Suprapubic skin (tissue), 4 donors: ENCODE measurements around the gene ATP1B1. TPM values are rescaled to one million over a fixed set of nuclear protein-coding genes. Genes with fewer than 3 reads are reported as not detected.
"Not testable (repeated sequence)": the region's sequence is repeated elsewhere in the genome, so short reads cannot be mapped to it uniquely, and the experiment has no call there.

Experiments
- DNase-seq, 2 donors: peaks; one replicate each; pipeline ENCODE4 v3.0.0-alpha.2; 2019; ENCODE audit warnings: low spot score in 2 of 2
- H3K27ac ChIP-seq: fragments of 200-600 bp; sonication (generic); one replicate; pipeline ENCODE4 v1.5.1; 2019
- H3K27me3 ChIP-seq: fragments of 200-600 bp; sonication (generic); one replicate; pipeline ENCODE4 v1.5.1; 2019
- H3K36me3 ChIP-seq: fragments of 200-600 bp; sonication (generic); one replicate; pipeline ENCODE4 v1.5.1; 2019
- H3K4me1 ChIP-seq: fragments of 200-600 bp; sonication (generic); one replicate; pipeline ENCODE4 v1.5.1; 2019
- H3K4me3 ChIP-seq: fragments of 200-600 bp; sonication (generic); one replicate; pipeline ENCODE4 v1.5.1; 2019; ENCODE audit warnings: mild to moderate bottlenecking
- H3K9me3 ChIP-seq: fragments of 200-600 bp; sonication (generic); one replicate; pipeline ENCODE4 v1.5.1; 2019
- EP300 ChIP-seq: sonication (generic); formaldehyde crosslinking; IDR thresholded peaks from one replicate; pipeline ENCODE4 v1.6.1; 2017; ENCODE audit warnings: antibody characterized with exemption
- POLR2A ChIP-seq, 2 donors: fragments of 450-650 bp; IDR thresholded peaks; one replicate each; pipeline ENCODE4 v1.6.1; 2017; ENCODE audit warnings: antibody characterized with exemption in 2 of 2, mild to moderate bottlenecking in 2 of 2, moderate library complexity in 2 of 2
- POLR2AphosphoS5 ChIP-seq, 3 donors: sonication (generic); formaldehyde crosslinking; IDR thresholded peaks; one replicate each; pipeline ENCODE4 v1.6.1; 2017; ENCODE audit warnings: antibody characterized with exemption in 3 of 3
- WGBS: methylation state at CpG from one replicate; pipeline ENCODE4 v1.1.5; 2018; 5-methylcytosine and 5-hydroxymethylcytosine counted together
- total RNA-seq, 4 donors: library from RNA; depleted of rRNA; stranded (reverse); fragments of >200 nt; gene quantifications; one replicate each; pipeline ENCODE4 v1.1.0, GENCODE V29; 2016
- TF ChIP-seq, protein P1 (sequence below), 2 donors: fragments of 200-600 bp in 1 of 2; fragments of 450-650 bp in 1 of 2; sonication (generic) in 1 of 2; IDR thresholded peaks; one replicate each; pipeline ENCODE4 v1.5.1; 2016 to 2019; ENCODE audit warnings: antibody characterized with exemption in 2 of 2, mild to moderate bottlenecking in 1 of 2, moderate library complexity in 1 of 2

The ATP1B1 gene
- total RNA-seq, 4 donors from 2014 or later = 63.3 to 150 (median 108) TPM

DNA sequence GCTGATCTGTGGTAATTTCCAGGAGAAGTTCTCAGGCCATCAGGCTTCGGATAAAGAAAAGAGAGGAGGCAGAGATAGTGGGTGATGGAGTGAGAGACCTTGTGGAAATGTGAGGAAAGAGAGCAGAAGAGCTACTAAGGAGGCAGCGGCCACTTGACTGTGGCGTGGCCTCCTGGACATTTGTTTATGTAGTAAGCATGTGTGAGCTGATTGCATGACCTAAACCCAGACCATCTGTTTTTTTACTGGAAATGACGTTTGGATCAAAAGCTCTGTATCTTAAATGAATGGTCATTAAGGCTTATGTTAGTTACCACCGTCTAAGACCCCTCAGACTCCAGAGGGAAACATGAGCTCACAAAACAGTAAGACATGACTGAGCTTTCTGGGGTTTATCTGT is 13.6 kb downstream of the ATP1B1 start:
- Histone ChIP-seq H3K9me3 (no peaks in the 10 kb centered on the region), H3K27me3 (no peaks in the 10 kb centered on the region), H3K4me1 (peaks cover 31% of the 10 kb centered on the region), H3K4me3 (no peak overlapping the region), H3K27ac (no peak overlapping the region), H3K36me3 (no peaks in the 10 kb centered on the region)
- TF ChIP-seq POLR2A (IDR thresholded peaks at IDR 0.05) = no peak
- TF ChIP-seq POLR2AphosphoS5 (IDR thresholded peaks at IDR 0.05) = no peak
- TF ChIP-seq, protein P1, sequence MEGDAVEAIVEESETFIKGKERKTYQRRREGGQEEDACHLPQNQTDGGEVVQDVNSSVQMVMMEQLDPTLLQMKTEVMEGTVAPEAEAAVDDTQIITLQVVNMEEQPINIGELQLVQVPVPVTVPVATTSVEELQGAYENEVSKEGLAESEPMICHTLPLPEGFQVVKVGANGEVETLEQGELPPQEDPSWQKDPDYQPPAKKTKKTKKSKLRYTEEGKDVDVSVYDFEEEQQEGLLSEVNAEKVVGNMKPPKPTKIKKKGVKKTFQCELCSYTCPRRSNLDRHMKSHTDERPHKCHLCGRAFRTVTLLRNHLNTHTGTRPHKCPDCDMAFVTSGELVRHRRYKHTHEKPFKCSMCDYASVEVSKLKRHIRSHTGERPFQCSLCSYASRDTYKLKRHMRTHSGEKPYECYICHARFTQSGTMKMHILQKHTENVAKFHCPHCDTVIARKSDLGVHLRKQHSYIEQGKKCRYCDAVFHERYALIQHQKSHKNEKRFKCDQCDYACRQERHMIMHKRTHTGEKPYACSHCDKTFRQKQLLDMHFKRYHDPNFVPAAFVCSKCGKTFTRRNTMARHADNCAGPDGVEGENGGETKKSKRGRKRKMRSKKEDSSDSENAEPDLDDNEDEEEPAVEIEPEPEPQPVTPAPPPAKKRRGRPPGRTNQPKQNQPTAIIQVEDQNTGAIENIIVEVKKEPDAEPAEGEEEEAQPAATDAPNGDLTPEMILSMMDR (IDR thresholded peaks at IDR 0.05) = no peak
- TF ChIP-seq EP300 = no peak
- WGBS = 90% methylated on average over 5 of the region's 5 CpGs
- no peak for DNase-seq

DNA sequence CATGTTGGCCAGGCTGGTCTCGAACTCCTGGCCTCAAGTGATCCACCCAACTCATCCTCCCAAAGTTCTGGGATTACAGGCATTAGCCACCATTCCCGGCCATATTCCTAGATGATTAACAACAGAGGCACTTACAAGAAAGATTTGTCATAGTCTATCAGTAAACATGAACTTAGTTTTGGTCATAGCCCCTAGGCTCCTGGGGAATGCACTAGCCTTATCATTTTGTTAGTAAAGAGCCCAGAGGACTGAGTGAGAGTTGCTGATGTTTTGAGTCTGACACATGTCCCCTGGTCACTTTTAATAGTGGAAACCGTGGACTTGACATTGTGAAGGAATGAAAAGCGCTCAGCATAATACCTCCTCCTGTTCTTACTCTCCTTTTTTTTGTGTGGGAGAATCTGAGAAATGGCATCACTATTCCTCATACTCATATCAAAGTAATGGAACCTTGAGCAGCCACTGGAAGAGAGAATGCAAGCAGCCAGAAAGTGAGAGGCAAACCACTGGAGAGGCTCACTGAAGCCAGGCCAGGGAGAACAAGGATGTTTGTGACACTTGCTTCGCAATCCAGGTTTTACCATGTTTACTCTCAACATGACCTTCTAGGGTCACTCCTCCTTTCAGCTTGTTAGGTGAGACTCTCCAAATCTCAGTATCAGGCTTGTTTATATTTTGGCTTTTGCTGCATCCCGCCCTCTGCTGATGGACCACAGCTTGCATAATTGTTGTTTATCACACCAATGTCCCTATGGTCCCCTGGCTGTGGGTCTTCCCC is 14.8 kb downstream of the ATP1B1 start:
- Histone ChIP-seq H3K36me3 (no peaks in the 10 kb centered on the region), H3K27ac (no peak overlapping the region), H3K27me3 (no peaks in the 10 kb centered on the region), H3K4me3 (no peak overlapping the region), H3K9me3 (no peaks in the 10 kb centered on the region), H3K4me1 (peaks cover 19% of the 10 kb centered on the region)
- no peak for DNase-seq
- TF ChIP-seq, protein P1 (IDR thresholded peaks at IDR 0.05) = no peak
- TF ChIP-seq EP300 (no peak), POLR2A (IDR thresholded peaks at IDR 0.05) (no peak), POLR2AphosphoS5 (IDR thresholded peaks at IDR 0.05) (no peak)
- 96% methylated on average over 6 of the region's 6 CpGs for WGBS

DNA sequence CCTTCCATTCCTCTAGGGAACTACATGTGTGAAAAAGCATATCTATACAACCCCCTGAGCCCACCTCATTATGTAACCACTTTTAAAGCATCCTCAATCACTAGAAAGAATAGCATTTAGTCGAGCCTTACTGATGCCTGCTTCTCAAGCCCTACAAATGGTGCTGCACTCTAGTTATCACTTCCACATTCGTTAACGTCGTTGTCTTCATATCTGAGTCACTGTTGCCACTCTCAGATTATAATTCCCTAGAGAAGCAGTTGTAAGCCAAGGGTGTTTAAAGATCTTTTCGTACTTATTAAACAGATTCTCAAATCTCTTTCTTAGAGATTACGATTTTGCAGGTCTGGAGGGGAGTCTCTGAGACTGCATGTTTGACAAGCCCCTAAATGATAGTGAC is 16.5 kb downstream of the ATP1B1 start:
- DNase-seq = no peak
- Histone ChIP-seq H3K27ac (no peak overlapping the region), H3K9me3 (no peaks in the 10 kb centered on the region), H3K4me1 (peaks cover 9% of the 10 kb centered on the region), H3K36me3 (peaks cover 3% of the 10 kb centered on the region), H3K4me3 (no peak overlapping the region), H3K27me3 (no peaks in the 10 kb centered on the region)
- TF ChIP-seq POLR2A (IDR thresholded peaks at IDR 0.05) (no peak), EP300 (no peak), POLR2AphosphoS5 (IDR thresholded peaks at IDR 0.05) (no peak)
- TF ChIP-seq, protein P1 (IDR thresholded peaks at IDR 0.05) = no peak
- 76% methylated on average over 6 of the region's 6 CpGs for WGBS

DNA sequence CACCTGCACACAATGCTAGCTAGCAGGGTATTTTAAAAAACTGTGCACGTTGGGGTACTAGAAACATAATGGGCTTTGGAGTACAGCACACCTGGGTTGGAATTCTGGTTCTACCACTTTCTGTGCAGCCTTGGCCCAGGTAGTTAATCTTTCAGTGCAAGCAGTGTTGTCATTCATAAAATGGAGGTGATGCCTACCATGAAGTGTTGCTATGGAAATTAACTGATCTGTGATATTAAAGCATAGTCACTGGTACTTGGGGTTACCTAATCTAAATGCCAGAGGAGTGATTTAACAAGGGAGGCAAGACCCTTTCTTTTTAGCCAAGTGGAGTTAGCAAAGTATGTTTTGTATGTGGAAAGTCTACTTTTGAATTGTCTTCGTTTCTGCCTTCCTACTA is 18.0 kb downstream of the ATP1B1 start:
- Histone ChIP-seq H3K36me3 (peaks cover 7% of the 10 kb centered on the region), H3K9me3 (no peaks in the 10 kb centered on the region), H3K27ac (no peak overlapping the region), H3K4me1 (peaks cover under 1% of the 10 kb centered on the region), H3K4me3 (no peak overlapping the region), H3K27me3 (no peaks in the 10 kb centered on the region)
- 72% methylated on average over 2 of the region's 2 CpGs for WGBS
- TF ChIP-seq POLR2A (IDR thresholded peaks at IDR 0.05) (no peak), POLR2AphosphoS5 (IDR thresholded peaks at IDR 0.05) (no peak), EP300 (no peak)
- TF ChIP-seq, protein P1 (IDR thresholded peaks at IDR 0.05) = no peak
- DNase-seq = no peak

DNA sequence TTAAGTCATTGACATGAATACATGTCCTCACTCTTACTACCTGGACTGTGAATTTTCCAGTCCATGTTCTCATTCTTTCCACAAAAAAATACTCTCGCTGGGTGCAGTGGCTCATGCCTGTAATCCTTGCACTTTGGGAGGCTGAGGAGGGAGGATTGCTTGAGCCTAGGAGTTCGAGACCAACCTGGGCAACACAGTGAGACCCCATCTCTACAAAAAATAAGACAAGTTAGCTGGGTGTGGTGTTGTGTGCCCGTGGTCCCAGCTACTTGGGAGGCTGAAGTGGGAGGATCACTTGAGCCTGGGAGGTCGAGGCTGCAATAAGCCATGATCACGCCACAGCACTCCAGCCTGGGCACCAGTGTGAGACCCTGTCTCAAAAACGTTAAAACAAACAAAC is 19.1 kb downstream of the ATP1B1 start:
- DNase-seq, H3K4me1 ChIP-seq, H3K36me3 ChIP-seq, H3K27me3 ChIP-seq, H3K27ac ChIP-seq, H3K9me3 ChIP-seq, H3K4me3 ChIP-seq: not testable (repeated sequence)
- WGBS = 91% methylated on average over 6 of the region's 6 CpGs
